ENCODE measurements around the gene GPR150. TPM values are rescaled to one million over a fixed set of nuclear protein-coding genes. Genes with fewer than 3 reads are reported as not detected.

GPR150 gene
- polyA plus RNA-seq, 3 donors, result 0.06 TPM; not detected in 2

Other genes with a start within 250 kb of the GPR150 start
- 1 to 10 TPM; 4.8 to 6.2 (median 4.9) TPM for gene FAM81B, start 228.7 kb upstream of the GPR150 start, polyA plus RNA-seq (ENCODE audit: insufficient read length in 3 of 3)
- gene SKIC3, start 65.1 kb upstream of the GPR150 start, polyA plus RNA-seq (ENCODE audit: insufficient read length in 3 of 3), result 100 to 1,000 TPM in 1 of 3 donors, 10 to 100 TPM in 2; 75.9 to 103 (median 90.5) TPM
- 10 to 100 TPM; 12.7 to 14.2 (median 13.9) TPM for gene ARSK, start 65.0 kb upstream of the GPR150 start, polyA plus RNA-seq (ENCODE audit: insufficient read length in 3 of 3)
- gene RFESD, start 26.7 kb downstream of the GPR150 start, polyA plus RNA-seq (ENCODE audit: insufficient read length in 3 of 3), result 1 to 10 TPM; 4.1 to 5.8 (median 4.8) TPM
- gene SPATA9, start 62.9 kb downstream of the GPR150 start, polyA plus RNA-seq (ENCODE audit: insufficient read length in 3 of 3), result 1 to 10 TPM; 1.2 to 1.7 (median 1.4) TPM
- gene RHOBTB3, start 111.2 kb downstream of the GPR150 start, polyA plus RNA-seq (ENCODE audit: insufficient read length in 3 of 3), result 10 to 100 TPM; 75.0 to 86.6 (median 81.5) TPM
- gene GLRX, start 202.6 kb downstream of the GPR150 start, polyA plus RNA-seq (ENCODE audit: insufficient read length in 3 of 3), result 10 to 100 TPM; 63.7 to 67.4 (median 65.9) TPM

Measured in renal cortex interstitium (tissue), 3 donors.